ENCODE measurements around the gene DOCK9.

GRCh38 chr13:98962901-98963590 lies 14.8 kb downstream of the DOCK9 start:
- TF ChIP-seq CTCF (IDR thresholded peaks at IDR 0.05; ENCODE audit: low read length) (no peak), EZH2 (optimal IDR thresholded peaks at IDR 0.05; ENCODE audit: low read depth, low read length) (no peak)
